Measurements from ENCODE around the gene FCER1A. TPM values are rescaled to one million over a fixed set of nuclear protein-coding genes. Genes with fewer than 3 reads are reported as not detected.

Gene FCER1A
- total RNA-seq (1.5 TPM), polyA plus RNA-seq (not detected)

GRCh38 chr1:159302095-159302494, at the start of gene FCER1A:
Gene FCER1A (plus strand): TSS chr1:159302336. CDS start chr1:159302365, 29 bp downstream.
- Mint-ChIP-seq H3K4me1 (no peaks in the 10 kb centered on the region), H3K9me3 (peaks cover 0 to 3% (median 0%) of the 10 kb centered on the region in 7 donors), H3K27ac (no peak within 1 kb of the TSS), H3K27me3 (no peaks in the 10 kb centered on the region), H3K36me3 (no peaks in the 10 kb centered on the region), H3K4me3 (no peak within 1 kb of the TSS)
- Histone ChIP-seq H3K4me1 (ENCODE audit: control insufficient read depth, insufficient read depth, low read length, poor library complexity, severe bottlenecking) (no peaks in the 10 kb centered on the region), H3K27me3 (ENCODE audit: control insufficient read depth, insufficient read depth, low read length) (peaks cover 3% of the 10 kb centered on the region), H3K27ac (ENCODE audit: insufficient read depth, low read length, poor library complexity, severe bottlenecking) (no peak within 1 kb of the TSS), H3K4me3 (ENCODE audit: low read depth, low read length) (no peak within 1 kb of the TSS), H3K36me3 (ENCODE audit: control insufficient read depth, insufficient read depth, low read length) (no peaks in the 10 kb centered on the region), H3K9me3 (ENCODE audit: control insufficient read depth in 2 of 2, low read length in 2 of 2) (no peaks in the 10 kb centered on the region)
- no peak for ATAC-seq (ENCODE audit: low read depth in 2 of 2)
- no peak for DNase-seq

- H3K9me3 Mint-ChIP-seq = peaks cover 0 to 4% (median 2%) of the 10 kb centered on the region in 7 donors
Measured at GRCh38 chr1:159261311-159261710, 40.8 kb upstream of the FCER1A start.

GRCh38 chr1:159261721-159262494, 40.2 kb upstream of the FCER1A start:
- no peak overlapping the region for H3K4me3 ChIP-seq (ENCODE audit: low read depth, low read length)
- H3K27ac ChIP-seq (ENCODE audit: insufficient read depth, low read length, poor library complexity, severe bottlenecking) = no peak overlapping the region
- DNase-seq = no peak
- H3K27ac Mint-ChIP-seq = no peak overlapping the region
- no peaks in the 10 kb centered on the region for H3K4me1 ChIP-seq (ENCODE audit: control insufficient read depth, insufficient read depth, low read length, poor library complexity, severe bottlenecking)
- H3K9me3 Mint-ChIP-seq = peaks cover 0 to 4% (median 2%) of the 10 kb centered on the region in 7 donors
- no peaks in the 10 kb centered on the region for H3K36me3 Mint-ChIP-seq
- peaks cover 18% of the 10 kb centered on the region for H3K27me3 Mint-ChIP-seq
- no peaks in the 10 kb centered on the region for H3K27me3 ChIP-seq (ENCODE audit: control insufficient read depth, insufficient read depth, low read length)
- no peaks in the 10 kb centered on the region for H3K36me3 ChIP-seq (ENCODE audit: control insufficient read depth, insufficient read depth, low read length)
- H3K4me1 Mint-ChIP-seq = peaks cover 0 to 6% (median 0%) of the 10 kb centered on the region in 4 donors
- no peak overlapping the region for H3K4me3 Mint-ChIP-seq
- no peak for ATAC-seq (ENCODE audit: low read depth in 2 of 2)
- no peaks in the 10 kb centered on the region for H3K9me3 ChIP-seq (ENCODE audit: control insufficient read depth in 2 of 2, low read length in 2 of 2)

More at GRCh38 chr1:159261311-159261710, 40.8 kb upstream of the FCER1A start:
- H3K4me1 Mint-ChIP-seq = peaks cover 0 to 1% (median 0%) of the 10 kb centered on the region in 4 donors
- peaks cover 18% of the 10 kb centered on the region for H3K27me3 Mint-ChIP-seq
- no peak overlapping the region for H3K27ac Mint-ChIP-seq
- Histone ChIP-seq H3K27ac (ENCODE audit: insufficient read depth, low read length, poor library complexity, severe bottlenecking) (no peak overlapping the region), H3K4me3 (ENCODE audit: low read depth, low read length) (no peak overlapping the region), H3K27me3 (ENCODE audit: control insufficient read depth, insufficient read depth, low read length) (no peaks in the 10 kb centered on the region), H3K4me1 (ENCODE audit: control insufficient read depth, insufficient read depth, low read length, poor library complexity, severe bottlenecking) (no peaks in the 10 kb centered on the region), H3K9me3 (ENCODE audit: control insufficient read depth in 2 of 2, low read length in 2 of 2) (no peaks in the 10 kb centered on the region), H3K36me3 (ENCODE audit: control insufficient read depth, insufficient read depth, low read length) (no peaks in the 10 kb centered on the region)
- DNase-seq (no peak), ATAC-seq (ENCODE audit: low read depth in 2 of 2) (no peak)
- H3K36me3 Mint-ChIP-seq = no peaks in the 10 kb centered on the region
- no peak overlapping the region for H3K4me3 Mint-ChIP-seq

- ATAC-seq (ENCODE audit: low read depth in 2 of 2) = no peak
- H3K27ac Mint-ChIP-seq = no peak overlapping the region
- no peak overlapping the region for H3K27ac ChIP-seq (ENCODE audit: insufficient read depth, low read length, poor library complexity, severe bottlenecking)
- H3K9me3 Mint-ChIP-seq = peaks cover 0 to 4% (median 2%) of the 10 kb centered on the region in 7 donors
- H3K36me3 ChIP-seq (ENCODE audit: control insufficient read depth, insufficient read depth, low read length) = no peaks in the 10 kb centered on the region
- no peaks in the 10 kb centered on the region for H3K4me1 ChIP-seq (ENCODE audit: control insufficient read depth, insufficient read depth, low read length, poor library complexity, severe bottlenecking)
- H3K27me3 ChIP-seq (ENCODE audit: control insufficient read depth, insufficient read depth, low read length) = peaks cover 7% of the 10 kb centered on the region
- DNase-seq = no peak
- no peaks in the 10 kb centered on the region for H3K36me3 Mint-ChIP-seq
- H3K4me3 ChIP-seq (ENCODE audit: low read depth, low read length) = no peak overlapping the region
- H3K4me1 Mint-ChIP-seq = peaks cover 0 to 6% (median 0%) of the 10 kb centered on the region in 4 donors
- no peaks in the 10 kb centered on the region for H3K9me3 ChIP-seq (ENCODE audit: control insufficient read depth in 2 of 2, low read length in 2 of 2)
- peaks cover 18% of the 10 kb centered on the region for H3K27me3 Mint-ChIP-seq
- H3K4me3 Mint-ChIP-seq = no peak overlapping the region
Measured at GRCh38 chr1:159266832-159267231, 35.3 kb upstream of the FCER1A start.

GRCh38 chr1:159274631-159275030, 27.5 kb upstream of the FCER1A start:
- H3K27me3 ChIP-seq (ENCODE audit: control insufficient read depth, insufficient read depth, low read length) = peaks cover 2% of the 10 kb centered on the region
- no peak overlapping the region for H3K27ac ChIP-seq (ENCODE audit: insufficient read depth, low read length, poor library complexity, severe bottlenecking)
- no peaks in the 10 kb centered on the region for H3K4me1 Mint-ChIP-seq
- no peaks in the 10 kb centered on the region for H3K36me3 ChIP-seq (ENCODE audit: control insufficient read depth, insufficient read depth, low read length)
- H3K27ac Mint-ChIP-seq = no peak overlapping the region
- DNase-seq = no peak
- peaks cover 0 to 5% (median 0%) of the 10 kb centered on the region in 7 donors for H3K9me3 Mint-ChIP-seq
- H3K27me3 Mint-ChIP-seq = peaks cover 5% of the 10 kb centered on the region
- no peak for ATAC-seq (ENCODE audit: low read depth in 2 of 2)
- H3K4me3 Mint-ChIP-seq = no peak overlapping the region
- H3K4me3 ChIP-seq (ENCODE audit: low read depth, low read length) = no peak overlapping the region
- H3K4me1 ChIP-seq (ENCODE audit: control insufficient read depth, insufficient read depth, low read length, poor library complexity, severe bottlenecking) = no peaks in the 10 kb centered on the region
- H3K36me3 Mint-ChIP-seq = no peaks in the 10 kb centered on the region
- H3K9me3 ChIP-seq (ENCODE audit: control insufficient read depth in 2 of 2, low read length in 2 of 2) = no peaks in the 10 kb centered on the region

GRCh38 chr1:159275891-159276290, 26.2 kb upstream of the FCER1A start:
- peaks cover 2% of the 10 kb centered on the region for H3K27me3 ChIP-seq (ENCODE audit: control insufficient read depth, insufficient read depth, low read length)
- no peak overlapping the region for H3K4me3 ChIP-seq (ENCODE audit: low read depth, low read length)
- H3K27ac ChIP-seq (ENCODE audit: insufficient read depth, low read length, poor library complexity, severe bottlenecking) = no peak overlapping the region
- H3K4me3 Mint-ChIP-seq = no peak overlapping the region
- H3K36me3 ChIP-seq (ENCODE audit: control insufficient read depth, insufficient read depth, low read length) = no peaks in the 10 kb centered on the region
- H3K4me1 ChIP-seq (ENCODE audit: control insufficient read depth, insufficient read depth, low read length, poor library complexity, severe bottlenecking) = no peaks in the 10 kb centered on the region
- no peak for DNase-seq
- H3K4me1 Mint-ChIP-seq = no peaks in the 10 kb centered on the region
- ATAC-seq (ENCODE audit: low read depth in 2 of 2) = no peak
- no peak overlapping the region for H3K27ac Mint-ChIP-seq
- no peaks in the 10 kb centered on the region for H3K36me3 Mint-ChIP-seq
- no peaks in the 10 kb centered on the region for H3K9me3 ChIP-seq (ENCODE audit: control insufficient read depth in 2 of 2, low read length in 2 of 2)
- no peaks in the 10 kb centered on the region for H3K27me3 Mint-ChIP-seq
- peaks cover 0 to 5% (median 0%) of the 10 kb centered on the region in 7 donors for H3K9me3 Mint-ChIP-seq

GRCh38 chr1:159279773-159280172, 22.4 kb upstream of the FCER1A start:
- ATAC-seq (ENCODE audit: low read depth in 2 of 2) (no peak), DNase-seq (no peak)
- Histone ChIP-seq H3K27me3 (ENCODE audit: control insufficient read depth, insufficient read depth, low read length) (peaks cover 4% of the 10 kb centered on the region), H3K9me3 (ENCODE audit: control insufficient read depth in 2 of 2, low read length in 2 of 2) (no peaks in the 10 kb centered on the region), H3K27ac (ENCODE audit: insufficient read depth, low read length, poor library complexity, severe bottlenecking) (no peak overlapping the region), H3K4me1 (ENCODE audit: control insufficient read depth, insufficient read depth, low read length, poor library complexity, severe bottlenecking) (no peaks in the 10 kb centered on the region), H3K4me3 (ENCODE audit: low read depth, low read length) (no peak overlapping the region), H3K36me3 (ENCODE audit: control insufficient read depth, insufficient read depth, low read length) (no peaks in the 10 kb centered on the region)
- Mint-ChIP-seq H3K27me3 (no peaks in the 10 kb centered on the region), H3K4me1 (no peaks in the 10 kb centered on the region), H3K4me3 (no peak overlapping the region), H3K27ac (no peak overlapping the region), H3K36me3 (no peaks in the 10 kb centered on the region), H3K9me3 (peaks cover 0 to 2% (median 0%) of the 10 kb centered on the region in 7 donors)

- peaks cover 4% of the 10 kb centered on the region for H3K27me3 ChIP-seq (ENCODE audit: control insufficient read depth, insufficient read depth, low read length)
- Mint-ChIP-seq H3K4me3 (no peak overlapping the region), H3K36me3 (no peaks in the 10 kb centered on the region), H3K9me3 (peaks cover 0 to 1% (median 0%) of the 10 kb centered on the region in 7 donors), H3K4me1 (no peaks in the 10 kb centered on the region), H3K27ac (no peak overlapping the region), H3K27me3 (no peaks in the 10 kb centered on the region)
- no peak for DNase-seq
- H3K4me3 ChIP-seq (ENCODE audit: low read depth, low read length) = no peak overlapping the region
- H3K9me3 ChIP-seq (ENCODE audit: control insufficient read depth in 2 of 2, low read length in 2 of 2) = no peaks in the 10 kb centered on the region
- H3K27ac ChIP-seq (ENCODE audit: insufficient read depth, low read length, poor library complexity, severe bottlenecking) = no peak overlapping the region
- ATAC-seq (ENCODE audit: low read depth in 2 of 2) = no peak
- no peaks in the 10 kb centered on the region for H3K36me3 ChIP-seq (ENCODE audit: control insufficient read depth, insufficient read depth, low read length)
- no peaks in the 10 kb centered on the region for H3K4me1 ChIP-seq (ENCODE audit: control insufficient read depth, insufficient read depth, low read length, poor library complexity, severe bottlenecking)
Measured at GRCh38 chr1:159282118-159282517, 20.0 kb upstream of the FCER1A start.
